AG09319 (cell line): ENCODE results near the gene TTLL8.

ENCODE experiments used
- DNase-seq: peaks from one replicate; pipeline ENCODE4 v3.0.0-alpha.2; 2010; ENCODE audit warnings: low read depth; ENCODE audit errors: extremely low read depth
- TF ChIP-seq, protein P1 (sequence below): IDR thresholded peaks from 2 replicates; pipeline ENCODE4 v1.5.1; 2011; ENCODE audit warnings: low read depth, mild to moderate bottlenecking, inconsistent platforms, low read length, moderate library complexity

The TTLL8 gene

DNA sequence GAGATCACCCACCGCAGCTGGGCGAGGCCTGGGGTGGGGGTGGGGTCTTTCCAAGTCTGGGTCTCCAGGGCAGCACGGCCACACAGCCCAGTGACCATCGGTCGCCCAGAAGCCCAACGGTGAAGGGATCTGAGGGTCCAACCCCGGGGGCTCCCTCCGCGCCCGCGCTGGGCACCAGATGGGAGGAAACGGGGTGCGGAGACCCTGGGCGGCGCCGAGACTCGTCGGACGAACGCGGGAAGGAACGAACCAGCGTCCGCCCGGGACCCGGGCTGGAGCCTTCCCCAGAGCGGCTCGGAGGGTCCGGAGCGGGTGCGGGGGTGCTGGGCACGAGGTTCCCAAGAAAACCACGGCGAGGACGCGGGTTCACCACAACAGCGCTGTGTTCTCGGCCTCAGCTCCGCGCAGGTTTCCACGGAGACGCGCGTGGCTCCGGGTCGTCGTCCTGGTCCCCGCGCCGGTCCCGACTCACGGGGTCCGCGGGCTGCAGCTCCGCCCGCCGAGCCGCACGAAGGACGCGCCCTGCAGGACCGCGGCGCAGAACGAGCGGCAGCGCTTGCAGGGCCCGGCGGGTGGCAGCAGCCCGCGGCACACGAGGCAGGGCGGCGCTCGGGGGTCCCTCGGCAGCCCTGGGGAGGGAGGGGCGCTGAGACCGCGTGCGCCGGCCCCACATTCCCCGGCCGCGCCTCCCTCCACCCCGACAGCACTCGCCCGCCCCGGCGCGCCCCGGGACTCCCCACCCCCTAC is 43.3 kb downstream of the TTLL8 start:
- TF ChIP-seq, protein P1, sequence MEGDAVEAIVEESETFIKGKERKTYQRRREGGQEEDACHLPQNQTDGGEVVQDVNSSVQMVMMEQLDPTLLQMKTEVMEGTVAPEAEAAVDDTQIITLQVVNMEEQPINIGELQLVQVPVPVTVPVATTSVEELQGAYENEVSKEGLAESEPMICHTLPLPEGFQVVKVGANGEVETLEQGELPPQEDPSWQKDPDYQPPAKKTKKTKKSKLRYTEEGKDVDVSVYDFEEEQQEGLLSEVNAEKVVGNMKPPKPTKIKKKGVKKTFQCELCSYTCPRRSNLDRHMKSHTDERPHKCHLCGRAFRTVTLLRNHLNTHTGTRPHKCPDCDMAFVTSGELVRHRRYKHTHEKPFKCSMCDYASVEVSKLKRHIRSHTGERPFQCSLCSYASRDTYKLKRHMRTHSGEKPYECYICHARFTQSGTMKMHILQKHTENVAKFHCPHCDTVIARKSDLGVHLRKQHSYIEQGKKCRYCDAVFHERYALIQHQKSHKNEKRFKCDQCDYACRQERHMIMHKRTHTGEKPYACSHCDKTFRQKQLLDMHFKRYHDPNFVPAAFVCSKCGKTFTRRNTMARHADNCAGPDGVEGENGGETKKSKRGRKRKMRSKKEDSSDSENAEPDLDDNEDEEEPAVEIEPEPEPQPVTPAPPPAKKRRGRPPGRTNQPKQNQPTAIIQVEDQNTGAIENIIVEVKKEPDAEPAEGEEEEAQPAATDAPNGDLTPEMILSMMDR, result no peak
- no peak for DNase-seq

DNA sequence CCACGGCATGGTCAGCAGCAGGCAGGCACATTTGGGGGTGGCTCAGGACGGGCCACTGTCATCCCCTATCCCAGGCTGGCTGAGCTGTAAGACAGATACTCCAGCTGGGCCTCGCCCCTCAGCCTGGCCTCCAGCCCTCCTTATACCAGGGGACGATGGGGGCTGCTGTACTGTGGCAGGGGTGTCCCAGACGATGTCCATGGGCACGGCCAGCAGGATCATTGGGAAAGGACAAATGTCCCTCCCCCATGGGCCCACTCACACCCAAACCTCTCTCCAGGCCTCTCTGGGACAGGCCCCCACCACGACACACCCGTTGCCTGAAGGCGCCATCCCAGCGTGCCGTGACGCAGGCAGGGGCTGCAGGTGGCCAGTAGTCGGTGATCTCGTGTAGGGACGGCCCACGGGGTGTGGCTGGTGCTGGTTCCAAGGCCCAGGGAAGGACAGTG is 44.0 kb downstream of the TTLL8 start:
- DNase-seq, result no peak
- TF ChIP-seq, protein P1, result no peak

DNA sequence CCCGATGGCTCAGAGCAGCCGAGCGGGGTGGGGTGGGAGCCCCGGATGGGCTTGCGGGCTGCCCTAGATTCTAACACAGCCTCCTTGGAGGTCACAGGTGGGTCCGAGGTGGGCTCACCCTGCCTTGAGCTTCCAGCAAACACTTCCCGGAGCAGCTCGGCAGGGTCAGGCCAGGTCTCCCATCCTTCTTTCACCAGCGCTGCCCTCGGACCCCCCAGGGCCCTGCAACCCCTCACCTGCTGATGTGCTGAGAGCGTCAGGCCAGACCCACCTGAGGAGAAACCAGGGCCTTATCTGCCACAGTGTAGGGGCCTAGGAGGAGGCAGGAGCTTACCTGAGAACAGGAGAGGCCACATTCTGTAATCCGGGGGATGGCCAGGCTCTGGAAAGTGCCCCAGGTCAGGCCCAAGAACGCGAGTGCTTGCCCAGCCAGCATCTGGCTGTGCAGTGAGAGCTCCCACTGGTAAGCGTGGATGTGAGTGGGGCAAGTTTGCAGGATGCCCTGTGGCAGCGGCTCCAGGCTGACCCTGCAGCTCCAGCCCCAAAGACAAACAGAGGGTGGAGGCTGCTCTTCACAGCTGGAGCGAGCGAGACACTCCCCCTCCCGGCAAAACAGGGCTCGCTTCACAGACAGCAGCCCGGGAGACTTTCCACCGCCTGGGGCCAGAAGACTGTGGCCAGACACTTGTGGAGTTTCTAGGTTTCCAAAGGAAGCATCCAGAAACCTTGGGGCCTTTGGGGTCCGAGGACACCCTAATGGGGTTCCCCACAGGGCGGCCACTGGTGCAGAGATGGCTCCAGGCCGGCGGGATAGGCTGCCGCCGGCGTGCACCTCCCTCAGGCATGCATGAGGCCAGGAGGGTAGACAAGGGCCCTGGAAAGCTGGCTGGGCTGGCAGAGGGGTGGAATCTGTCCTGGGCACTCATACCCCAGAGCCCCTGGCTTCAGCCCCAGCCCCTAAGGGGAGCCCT is 45.6 kb downstream of the TTLL8 start, which contains the start of gene IL17REL:
TSS of gene IL17REL (minus strand) at position 555 of the 971 bp plus-strand sequence. CDS start at position 436, 119 bp downstream.
- TF ChIP-seq, protein P1, result peak; percentile 25
- no peak for DNase-seq

DNA sequence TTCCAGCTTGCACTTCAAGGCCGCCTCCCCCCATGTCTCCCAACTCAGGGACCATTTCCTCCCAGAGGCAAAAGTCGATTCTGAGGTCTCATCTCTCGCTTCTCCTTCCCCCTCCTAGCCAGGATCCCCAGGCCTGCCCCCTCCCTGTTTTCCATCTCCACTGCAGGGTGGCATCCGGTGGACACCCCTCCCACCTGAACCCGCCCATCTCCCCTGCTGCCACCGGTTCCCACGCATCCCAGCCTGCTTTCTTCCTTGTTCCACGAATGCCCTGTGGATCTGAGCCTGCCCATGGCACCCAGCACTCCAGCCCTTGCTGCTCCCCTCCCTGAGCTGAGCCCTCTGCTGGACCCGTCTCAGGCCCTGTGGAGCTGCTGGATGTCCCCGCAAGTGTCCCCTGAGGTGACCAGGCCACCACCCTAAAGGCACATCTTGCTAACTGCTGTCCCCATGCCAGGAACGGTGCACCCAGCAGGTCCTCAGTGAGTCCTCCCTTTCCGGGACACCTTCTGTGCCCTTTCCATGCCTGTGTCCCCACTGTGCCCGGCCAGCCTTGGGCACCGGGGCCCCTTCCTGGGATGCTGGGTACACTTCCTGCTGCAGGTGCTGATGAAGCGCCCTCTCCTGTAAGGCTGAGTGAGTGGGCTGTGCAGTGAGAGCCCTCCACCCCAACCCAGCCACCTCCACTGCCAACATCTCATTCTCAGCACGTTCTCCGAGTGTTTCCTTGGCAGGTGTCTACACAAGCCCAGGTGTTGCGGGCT is 46.5 kb downstream of the TTLL8 start:
- TF ChIP-seq, protein P1, result no peak
- no peak for DNase-seq

DNA sequence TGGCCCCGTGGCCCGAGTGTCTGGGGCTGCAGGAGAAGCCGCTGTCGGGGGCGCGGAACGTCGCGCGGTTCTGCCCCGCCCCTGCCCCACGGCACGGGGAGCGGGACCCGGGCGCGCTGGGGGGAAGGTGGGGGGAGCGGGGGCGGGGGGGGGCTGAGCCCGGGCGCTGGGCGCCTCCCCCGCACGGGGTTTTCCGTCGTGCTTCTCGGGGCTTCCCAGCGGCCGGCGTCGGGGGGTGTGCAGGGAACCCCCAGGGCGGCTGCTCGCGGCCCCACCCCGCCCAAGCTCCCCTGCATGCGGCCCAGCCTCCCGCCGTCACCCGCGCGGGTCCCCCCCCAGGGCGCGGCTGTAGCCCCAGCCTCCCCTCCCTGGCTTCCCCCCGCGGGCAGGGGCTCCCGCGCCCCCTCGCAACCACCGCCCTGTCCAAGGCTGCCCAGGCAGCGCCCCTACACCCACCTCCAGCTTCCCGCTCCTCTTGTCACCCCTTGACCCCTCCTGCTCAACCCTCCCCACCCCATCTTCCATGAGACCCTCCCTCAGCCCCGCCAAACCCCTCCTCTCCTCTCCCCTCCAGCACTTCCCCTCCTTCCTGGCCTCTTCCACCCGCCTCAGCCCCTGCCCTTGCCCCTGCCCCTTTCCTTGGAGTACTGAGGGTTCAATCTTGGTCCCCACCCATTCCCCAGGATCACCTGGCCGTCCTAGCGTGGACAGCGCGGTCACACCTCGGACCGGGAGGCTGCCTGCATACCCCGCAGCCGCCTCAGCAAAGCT is 47.2 kb downstream of the TTLL8 start:
- no peak for DNase-seq
- TF ChIP-seq, protein P1, result no peak
